GM04503 (cell line): ENCODE data around the gene GRIN2D.
"Not testable (repeated sequence)": the region's sequence is repeated elsewhere in the genome, so short reads cannot be mapped to it uniquely, and the experiment has no call there.

ENCODE experiments used
- DNase-seq: peaks from one replicate; pipeline ENCODE4 v3.0.0-alpha.2; 2012; ENCODE audit warnings: low read depth

GRIN2D gene

GRCh38 chr19:48371771-48372170 lies 21.7 kb upstream of the GRIN2D start:
- DNase-seq: not testable (repeated sequence)

GRCh38 chr19:48372904-48373303 lies 20.6 kb upstream of the GRIN2D start:
- no peak for DNase-seq

GRCh38 chr19:48373567-48373966 lies 19.9 kb upstream of the GRIN2D start:
- no peak for DNase-seq

GRCh38 chr19:48378194-48378570 lies 15.3 kb upstream of the GRIN2D start:
- no peak for DNase-seq

- DNase-seq: no peak
These were observed 14.4 kb upstream of the GRIN2D start for GRCh38 chr19:48379058-48379457.

GRCh38 chr19:48381178-48381950 lies 12.1 kb upstream of the GRIN2D start:
- no peak for DNase-seq

- no peak for DNase-seq
These were observed 11.2 kb upstream of the GRIN2D start for GRCh38 chr19:48382286-48382685.

GRCh38 chr19:48385461-48386087 lies 7.9 kb upstream of the GRIN2D start:
- no peak for DNase-seq

- DNase-seq: no peak
These were observed 6.5 kb upstream of the GRIN2D start for GRCh38 chr19:48386981-48387380.

- DNase-seq: no peak
These were observed 3.0 kb upstream of the GRIN2D start for GRCh38 chr19:48390188-48391099.

- no peak for DNase-seq
These were observed 2.1 kb upstream of the GRIN2D start, which contains the start of gene KDELR1 for GRCh38 chr19:48391100-48392005. Gene KDELR1 (minus strand): TSS chr19:48391551. CDS start chr19:48391358, 193 bp downstream.

- not testable (repeated sequence) for DNase-seq
These were observed 1.5 kb upstream of the GRIN2D start for GRCh38 chr19:48392006-48392344.

- DNase-seq: no peak
These were observed 459 bp upstream of the GRIN2D start for GRCh38 chr19:48392860-48393558.

GRCh38 chr19:48394331-48395169 lies 1.1 kb downstream of the GRIN2D start:
- no peak for DNase-seq

- no peak for DNase-seq
These were observed 1.6 kb downstream of the GRIN2D start for GRCh38 chr19:48395170-48395455.

GRCh38 chr19:48395499-48395898 lies 2.0 kb downstream of the GRIN2D start:
- no peak for DNase-seq

GRCh38 chr19:48396016-48396823 lies 2.8 kb downstream of the GRIN2D start:
- no peak for DNase-seq

- no peak for DNase-seq
These were observed 3.3 kb downstream of the GRIN2D start for GRCh38 chr19:48396824-48397176.

- DNase-seq: no peak
These were observed 4.0 kb downstream of the GRIN2D start for GRCh38 chr19:48397263-48398101.
